H1 (cell line): Measurements from ENCODE around the gene BLTP2.

Experiments used
- ASH2L ChIP-seq: fragments of 200-600, 300-600 bp; sonication (generic); IDR thresholded peaks from one replicate; pipeline ENCODE4 v1.7.1; 2017; ENCODE audit warnings: low read length
- ATF3 ChIP-seq: IDR thresholded peaks from 2 replicates; pipeline ENCODE4 v1.6.1; 2011; ENCODE audit warnings: low read depth, mild to moderate bottlenecking, low read length; ENCODE audit not compliant: insufficient read depth
- CTCF ChIP-seq, 3 experiments: IDR thresholded peaks; 1 replicate in 2 of 3; 2 replicates in 1 of 3; pipeline versions ENCODE4 v1.5.1 to v1.6.1; 2011; ENCODE audit warnings: low read length in 3 of 3, mild to moderate bottlenecking in 3 of 3, inconsistent platforms in 2 of 3, low read depth in 1 of 3, moderate library complexity in 1 of 3; ENCODE audit not compliant: insufficient read depth in 1 of 3; ENCODE audit errors: control extremely low read depth in 1 of 3
- E2F6 ChIP-seq: IDR thresholded peaks from 2 replicates; pipeline ENCODE4 v1.6.1; 2012; ENCODE audit warnings: inconsistent platforms
- EP300 ChIP-seq, 2 experiments: IDR thresholded peaks; 1 replicate in 1 of 2; 2 replicates in 1 of 2; pipeline ENCODE4 v1.6.1; 2011 to 2012; ENCODE audit warnings: low read depth in 2 of 2, low read length in 2 of 2, mild to moderate bottlenecking in 2 of 2, borderline replicate concordance in 1 of 2, inconsistent platforms in 1 of 2, moderate library complexity in 1 of 2
- EZH2 ChIP-seq: fragments of 200-600 bp; sonication (generic); IDR thresholded peaks from 2 replicates; pipeline ENCODE4 v1.7.1; 2012; ENCODE audit warnings: low read depth, mild to moderate bottlenecking, moderate library complexity, low read length, inconsistent platforms; ENCODE audit not compliant: severe bottlenecking
- HDAC2 ChIP-seq, 2 experiments: fragments of 300-600 bp in 1 of 2; sonication (generic) in 1 of 2; IDR thresholded peaks; 2 replicates each; pipeline ENCODE4 v1.6.1; 2011 to 2012; ENCODE audit warnings: low read depth in 2 of 2, low read length in 2 of 2, mild to moderate bottlenecking in 2 of 2, moderate library complexity in 2 of 2, borderline replicate concordance in 1 of 2, inconsistent platforms in 1 of 2
- POLR2A ChIP-seq, 2 experiments: IDR thresholded peaks; 1 replicate in 1 of 2; 2 replicates in 1 of 2; pipeline ENCODE4 v1.6.1; 2011; ENCODE audit warnings: low read depth in 2 of 2, low read length in 2 of 2, mild to moderate bottlenecking in 2 of 2; ENCODE audit errors: control extremely low read depth in 1 of 2
- POLR2AphosphoS5 ChIP-seq: IDR thresholded peaks from 2 replicates; pipeline ENCODE4 v1.6.1; 2011; ENCODE audit warnings: low read depth, low read length
- RAD21 ChIP-seq, 2 experiments: IDR thresholded peaks in 1 of 2; conservative IDR thresholded peaks in 1 of 2; 2 replicates each; pipeline ENCODE4 v1.6.1; 2011; ENCODE audit warnings: low read depth in 2 of 2, low read length in 2 of 2, improper control_type of control experiment in 1 of 2, inconsistent platforms in 1 of 2, mild to moderate bottlenecking in 1 of 2, moderate library complexity in 1 of 2
- TAF1 ChIP-seq: IDR thresholded peaks from 2 replicates; pipeline ENCODE4 v1.6.1; 2011; ENCODE audit warnings: mild to moderate bottlenecking, low read depth, low read length
- TF ChIP-seq, protein P1 (sequence below): IDR thresholded peaks from 2 replicates; pipeline ENCODE4 v1.6.1; 2011; ENCODE audit warnings: low read length, improper control_type of control experiment

DNA sequence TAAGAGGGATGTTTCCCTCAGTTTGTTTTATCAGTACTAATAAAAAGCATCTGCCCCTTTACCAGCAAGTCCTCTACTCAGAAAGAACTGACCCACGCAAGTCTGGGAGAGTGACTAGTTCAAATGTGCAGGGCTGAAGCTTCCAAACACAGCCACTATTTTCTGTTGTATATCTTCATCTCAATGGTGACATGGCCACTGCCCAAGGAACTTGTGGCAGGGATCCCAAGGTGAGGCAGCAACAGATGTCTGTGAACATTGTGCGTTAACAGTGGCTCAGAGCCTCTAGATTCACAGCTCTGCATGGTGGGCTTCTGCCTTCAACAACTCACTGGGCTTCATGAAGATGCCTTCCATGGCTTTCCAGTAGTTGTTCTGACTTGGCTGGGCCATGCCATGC is 3.7 kb upstream of the BLTP2 start:
- no peak for TF ChIP-seq ASH2L
- no peak for TF ChIP-seq POLR2A (IDR thresholded peaks at IDR 0.05; ENCODE audit: control extremely low read depth in 1 of 2, low read depth in 2 of 2, low read length in 2 of 2)
- no peak for TF ChIP-seq HDAC2 (IDR thresholded peaks at IDR 0.05; ENCODE audit: borderline replicate concordance in 1 of 2, low read depth in 2 of 2, low read length in 2 of 2)
- no peak for TF ChIP-seq CTCF (IDR thresholded peaks at IDR 0.05; ENCODE audit: control extremely low read depth in 1 of 3, insufficient read depth in 1 of 3, low read depth in 1 of 3, low read length in 3 of 3)
- TF ChIP-seq TAF1: no peak
- TF ChIP-seq E2F6: no peak
- TF ChIP-seq POLR2AphosphoS5: no peak
- TF ChIP-seq RAD21 (IDR thresholded peaks at IDR 0.05 in 1 of 2, conservative IDR thresholded peaks at IDR 0.05 in 1 of 2; ENCODE audit: low read depth in 2 of 2, low read length in 2 of 2): no peak
- no peak for TF ChIP-seq EP300 (IDR thresholded peaks at IDR 0.05; ENCODE audit: borderline replicate concordance in 1 of 2, low read depth in 2 of 2, low read length in 2 of 2)
- no peak for TF ChIP-seq ATF3
- TF ChIP-seq EZH2: no peak
- TF ChIP-seq, protein P1, sequence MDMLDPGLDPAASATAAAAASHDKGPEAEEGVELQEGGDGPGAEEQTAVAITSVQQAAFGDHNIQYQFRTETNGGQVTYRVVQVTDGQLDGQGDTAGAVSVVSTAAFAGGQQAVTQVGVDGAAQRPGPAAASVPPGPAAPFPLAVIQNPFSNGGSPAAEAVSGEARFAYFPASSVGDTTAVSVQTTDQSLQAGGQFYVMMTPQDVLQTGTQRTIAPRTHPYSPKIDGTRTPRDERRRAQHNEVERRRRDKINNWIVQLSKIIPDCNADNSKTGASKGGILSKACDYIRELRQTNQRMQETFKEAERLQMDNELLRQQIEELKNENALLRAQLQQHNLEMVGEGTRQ: no peak
